Measurements from ENCODE around the gene CCNYL1.

Gene CCNYL1

GRCh38 chr2:207767461-207768167 is 56.2 kb downstream of the CCNYL1 start:
- DNase-seq, result no peak

GRCh38 chr2:207768168-207768865 is 56.9 kb downstream of the CCNYL1 start:
- DNase-seq, result no peak

GRCh38 chr2:207768866-207769596 is 57.6 kb downstream of the CCNYL1 start:
- DNase-seq, result peak; percentile 70

- DNase-seq, result no peak
Observed at GRCh38 chr2:207770602-207771404, 59.4 kb downstream of the CCNYL1 start.

GRCh38 chr2:207771421-207771820 is 60.0 kb downstream of the CCNYL1 start:
- DNase-seq, result no peak

- DNase-seq, result peak; percentile 81
Observed at GRCh38 chr2:207772081-207772843, 60.8 kb downstream of the CCNYL1 start.

GRCh38 chr2:207772844-207773205 is 61.4 kb downstream of the CCNYL1 start:
- no peak for DNase-seq

- no peak for DNase-seq
Observed at GRCh38 chr2:207775473-207775872, 64.0 kb downstream of the CCNYL1 start.

- DNase-seq, result no peak
Observed at GRCh38 chr2:207777124-207777523, 65.7 kb downstream of the CCNYL1 start.

- no peak for DNase-seq
Observed at GRCh38 chr2:207778298-207778882, 67.0 kb downstream of the CCNYL1 start.

GRCh38 chr2:207779523-207779922 is 68.1 kb downstream of the CCNYL1 start:
- no peak for DNase-seq

GRCh38 chr2:207782238-207783030 is 71.0 kb downstream of the CCNYL1 start:
- DNase-seq, result no peak

GRCh38 chr2:207783514-207783913 is 72.1 kb downstream of the CCNYL1 start:
- DNase-seq, result no peak

- no peak for DNase-seq
Observed at GRCh38 chr2:207784898-207785297, 73.5 kb downstream of the CCNYL1 start.

GRCh38 chr2:207787017-207787416 is 75.6 kb downstream of the CCNYL1 start:
- DNase-seq, result no peak

- no peak for DNase-seq
Observed at GRCh38 chr2:207787800-207788199, 76.4 kb downstream of the CCNYL1 start.

GRCh38 chr2:207790898-207791297 is 79.5 kb downstream of the CCNYL1 start:
- no peak for DNase-seq

GRCh38 chr2:207791579-207792243 is 80.3 kb downstream of the CCNYL1 start:
- DNase-seq, result no peak

GRCh38 chr2:207792244-207792785 is 80.9 kb downstream of the CCNYL1 start:
- peak; percentile 70 for DNase-seq
